ENCODE measurements around the gene UBC. TPM values are rescaled to one million over a fixed set of nuclear protein-coding genes. Genes with fewer than 3 reads are reported as not detected.
A peak's percentile ranks its signal among the peaks of the same experiment; 100 is the strongest.

The UBC gene
- total and polyA plus RNA-seq, 9 of the 15 experiments (the other 6 are each of a cell fraction or from before 2014, with no cell fraction given), result 533 to 1,153 (median 813) TPM

GRCh38 chr12:124927201-124928094 lies 13.0 kb upstream of the UBC start (continued):
- TF ChIP-seq, protein P1, sequence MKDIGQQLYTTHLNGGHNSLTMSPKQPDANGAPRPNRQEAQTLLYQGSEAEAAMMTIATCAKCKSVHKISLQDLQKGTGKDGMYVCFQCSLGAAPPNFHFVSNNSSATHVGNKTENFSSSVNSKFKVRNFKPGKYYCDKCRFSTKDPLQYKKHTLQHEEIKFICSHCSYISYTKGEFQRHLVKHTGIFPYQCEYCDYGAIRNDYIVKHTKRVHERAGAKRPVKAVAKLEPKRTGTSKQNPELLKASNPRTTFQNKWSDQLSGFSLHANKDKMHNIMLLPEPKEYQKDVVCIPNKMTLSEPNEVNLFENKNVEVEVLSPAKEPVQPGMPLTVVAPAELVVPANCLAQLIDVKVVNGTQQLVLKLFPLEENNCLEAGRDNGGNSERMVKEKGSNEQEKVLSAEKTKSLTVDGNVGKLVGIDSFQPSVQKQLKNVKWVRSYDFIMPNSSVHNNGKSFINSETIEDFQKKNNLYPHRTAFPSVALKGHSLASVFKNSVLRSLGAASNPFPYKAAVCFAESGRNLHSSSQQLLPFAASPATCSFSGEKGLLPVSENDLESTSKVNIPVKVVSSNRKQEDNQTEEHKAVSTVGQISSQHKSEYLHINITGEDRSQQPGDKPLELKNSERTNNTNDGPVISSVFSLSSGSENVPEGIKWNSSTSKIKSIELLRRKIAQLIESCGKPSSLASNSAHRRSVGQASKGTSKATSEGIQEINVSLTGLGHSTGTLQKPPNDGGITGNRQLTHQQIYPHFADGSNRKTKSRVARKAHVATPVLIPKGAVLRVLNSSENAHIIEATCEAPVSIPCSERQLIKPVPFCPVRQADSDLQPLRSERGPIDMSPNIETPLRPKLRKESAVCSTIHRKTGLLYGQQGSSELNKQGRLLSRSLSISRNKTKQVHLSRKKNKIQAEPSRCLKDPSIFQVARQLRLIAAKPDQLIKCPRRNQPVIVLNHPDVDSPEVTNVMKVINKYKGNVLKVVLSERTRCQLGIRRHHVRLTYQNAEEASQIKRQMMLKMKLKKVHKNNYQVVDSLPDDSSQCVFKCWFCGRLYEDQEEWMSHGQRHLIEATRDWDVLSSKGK (CRISPR knock-in tag; IDR thresholded peaks at IDR 0.05), result no peak
- TF ChIP-seq ZNF124 (CRISPR knock-in tag; IDR thresholded peaks at IDR 0.05), result no peak
- no peak; the same call in 1 of the 2 replicates for TF ChIP-seq DPF2 (IDR thresholded peaks at IDR 0.05)
- peak; percentile 31 to 49; a peak in 1 of 4 replicates for TF ChIP-seq NRF1 (conservative IDR thresholded peaks at IDR 0.05 in 1 of 2, IDR thresholded peaks at IDR 0.05 in 1 of 2)
- no peak for TF ChIP-seq ZNF12 (CRISPR knock-in tag; IDR thresholded peaks at IDR 0.05)
- 0 out of 2 replicates have a peak, but pooled peaks have one; percentile 13 for TF ChIP-seq GATAD2A (IDR thresholded peaks at IDR 0.05)
- no peak for TF ChIP-seq NFRKB (IDR thresholded peaks at IDR 0.05; ENCODE audit: low read depth)
- TF ChIP-seq ZNF77 (CRISPR knock-in tag; IDR thresholded peaks at IDR 0.05), result no peak
- no peak for TF ChIP-seq CLOCK (CRISPR knock-in tag; IDR thresholded peaks at IDR 0.05; ENCODE audit: borderline replicate concordance)
- peak; percentile 37 for TF ChIP-seq RBM39 (optimal IDR thresholded peaks at IDR 0.05; ENCODE audit: low read depth, low read length)
- TF ChIP-seq TCFL5 (CRISPR knock-in tag; conservative IDR thresholded peaks at IDR 0.05), result no peak
- TF ChIP-seq, protein P2, sequence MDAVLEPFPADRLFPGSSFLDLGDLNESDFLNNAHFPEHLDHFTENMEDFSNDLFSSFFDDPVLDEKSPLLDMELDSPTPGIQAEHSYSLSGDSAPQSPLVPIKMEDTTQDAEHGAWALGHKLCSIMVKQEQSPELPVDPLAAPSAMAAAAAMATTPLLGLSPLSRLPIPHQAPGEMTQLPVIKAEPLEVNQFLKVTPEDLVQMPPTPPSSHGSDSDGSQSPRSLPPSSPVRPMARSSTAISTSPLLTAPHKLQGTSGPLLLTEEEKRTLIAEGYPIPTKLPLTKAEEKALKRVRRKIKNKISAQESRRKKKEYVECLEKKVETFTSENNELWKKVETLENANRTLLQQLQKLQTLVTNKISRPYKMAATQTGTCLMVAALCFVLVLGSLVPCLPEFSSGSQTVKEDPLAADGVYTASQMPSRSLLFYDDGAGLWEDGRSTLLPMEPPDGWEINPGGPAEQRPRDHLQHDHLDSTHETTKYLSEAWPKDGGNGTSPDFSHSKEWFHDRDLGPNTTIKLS (IDR thresholded peaks at IDR 0.05; ENCODE audit: borderline replicate concordance, low read depth), result 0 out of 2 replicates have a peak, but pooled peaks have one; percentile 23
- TF ChIP-seq TRIM24 (IDR thresholded peaks at IDR 0.05), result no peak
- no peak for TF ChIP-seq ZNF589 (CRISPR knock-in tag; IDR thresholded peaks at IDR 0.05; ENCODE audit: low read depth)
- no peak for TF ChIP-seq ZNF668 (CRISPR knock-in tag; IDR thresholded peaks at IDR 0.05)
- TF ChIP-seq, protein P3, sequence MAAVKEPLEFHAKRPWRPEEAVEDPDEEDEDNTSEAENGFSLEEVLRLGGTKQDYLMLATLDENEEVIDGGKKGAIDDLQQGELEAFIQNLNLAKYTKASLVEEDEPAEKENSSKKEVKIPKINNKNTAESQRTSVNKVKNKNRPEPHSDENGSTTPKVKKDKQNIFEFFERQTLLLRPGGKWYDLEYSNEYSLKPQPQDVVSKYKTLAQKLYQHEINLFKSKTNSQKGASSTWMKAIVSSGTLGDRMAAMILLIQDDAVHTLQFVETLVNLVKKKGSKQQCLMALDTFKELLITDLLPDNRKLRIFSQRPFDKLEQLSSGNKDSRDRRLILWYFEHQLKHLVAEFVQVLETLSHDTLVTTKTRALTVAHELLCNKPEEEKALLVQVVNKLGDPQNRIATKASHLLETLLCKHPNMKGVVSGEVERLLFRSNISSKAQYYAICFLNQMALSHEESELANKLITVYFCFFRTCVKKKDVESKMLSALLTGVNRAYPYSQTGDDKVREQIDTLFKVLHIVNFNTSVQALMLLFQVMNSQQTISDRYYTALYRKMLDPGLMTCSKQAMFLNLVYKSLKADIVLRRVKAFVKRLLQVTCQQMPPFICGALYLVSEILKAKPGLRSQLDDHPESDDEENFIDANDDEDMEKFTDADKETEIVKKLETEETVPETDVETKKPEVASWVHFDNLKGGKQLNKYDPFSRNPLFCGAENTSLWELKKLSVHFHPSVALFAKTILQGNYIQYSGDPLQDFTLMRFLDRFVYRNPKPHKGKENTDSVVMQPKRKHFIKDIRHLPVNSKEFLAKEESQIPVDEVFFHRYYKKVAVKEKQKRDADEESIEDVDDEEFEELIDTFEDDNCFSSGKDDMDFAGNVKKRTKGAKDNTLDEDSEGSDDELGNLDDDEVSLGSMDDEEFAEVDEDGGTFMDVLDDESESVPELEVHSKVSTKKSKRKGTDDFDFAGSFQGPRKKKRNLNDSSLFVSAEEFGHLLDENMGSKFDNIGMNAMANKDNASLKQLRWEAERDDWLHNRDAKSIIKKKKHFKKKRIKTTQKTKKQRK (IDR thresholded peaks at IDR 0.05; ENCODE audit: borderline replicate concordance, low read depth, low read length), result no peak
- no peak for TF ChIP-seq ZC3H8 (IDR thresholded peaks at IDR 0.05)

All from K562 (cell line).